HFF-Myc (cell line): Measurements from ENCODE around the gene SCAF1.
A peak's percentile ranks its signal among the peaks of the same experiment; 100 is the strongest.

Experiments used
- DNase-seq: peaks from one replicate; pipeline ENCODE4 v3.0.0-alpha.2; 2011; ENCODE audit warnings: low read depth; ENCODE audit errors: extremely low read depth
- H3K4me3 ChIP-seq: replicated peaks from 2 replicates; pipeline ENCODE4 v1.5.1; 2011; ENCODE audit warnings: low read depth, mild to moderate bottlenecking, control low read depth, low read length
- TF ChIP-seq, protein P1 (sequence below): IDR thresholded peaks from 2 replicates; pipeline ENCODE4 v1.5.1; 2012; ENCODE audit warnings: mild to moderate bottlenecking, low read depth, low read length, control low read depth; ENCODE audit errors: missing control alignments

SCAF1 gene

DNA sequence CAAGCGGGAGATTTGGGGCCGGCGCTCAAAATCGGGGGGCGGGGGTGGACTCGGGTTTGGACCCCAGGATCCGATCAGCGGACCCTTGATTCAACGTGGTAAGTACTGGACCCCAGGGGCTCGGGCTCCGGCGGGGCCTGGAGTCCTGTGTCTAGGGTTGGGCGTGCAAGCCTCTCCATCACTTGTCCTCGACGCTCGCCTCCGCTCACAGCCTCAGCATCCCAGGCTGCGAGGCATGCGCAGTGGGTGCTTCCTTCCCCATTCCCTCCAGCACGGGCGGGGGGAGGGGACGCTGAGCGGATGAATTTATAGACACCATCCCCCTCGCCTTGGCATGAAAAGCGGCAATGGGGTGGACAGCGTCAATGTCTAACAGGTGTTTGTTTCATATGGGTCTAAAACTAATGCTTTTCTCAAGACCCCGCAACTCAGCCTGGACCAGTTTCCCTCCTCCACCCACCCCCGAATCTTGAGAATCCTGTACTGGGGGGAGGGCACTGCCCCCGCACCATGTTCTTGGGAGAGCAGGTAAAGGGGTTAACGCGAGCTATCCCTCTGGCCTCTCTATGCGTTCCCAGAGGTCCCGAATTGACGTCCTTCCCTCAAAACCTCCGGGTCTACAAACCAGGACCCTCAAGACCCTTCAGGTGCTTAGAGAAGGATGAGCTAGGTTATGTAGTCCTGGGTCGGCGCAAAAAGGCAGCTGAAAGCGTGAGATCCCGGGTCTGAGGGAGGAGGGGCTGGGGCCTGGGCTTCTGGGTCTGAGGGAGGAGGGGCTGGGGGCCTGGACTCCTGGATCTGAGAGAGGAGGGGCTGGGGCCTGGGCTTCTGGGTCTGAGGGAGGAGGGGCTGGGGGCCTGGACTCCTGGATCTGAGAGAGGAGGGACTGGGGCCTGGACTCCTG is 49.5 kb downstream of the SCAF1 start:
- TF ChIP-seq, protein P1, sequence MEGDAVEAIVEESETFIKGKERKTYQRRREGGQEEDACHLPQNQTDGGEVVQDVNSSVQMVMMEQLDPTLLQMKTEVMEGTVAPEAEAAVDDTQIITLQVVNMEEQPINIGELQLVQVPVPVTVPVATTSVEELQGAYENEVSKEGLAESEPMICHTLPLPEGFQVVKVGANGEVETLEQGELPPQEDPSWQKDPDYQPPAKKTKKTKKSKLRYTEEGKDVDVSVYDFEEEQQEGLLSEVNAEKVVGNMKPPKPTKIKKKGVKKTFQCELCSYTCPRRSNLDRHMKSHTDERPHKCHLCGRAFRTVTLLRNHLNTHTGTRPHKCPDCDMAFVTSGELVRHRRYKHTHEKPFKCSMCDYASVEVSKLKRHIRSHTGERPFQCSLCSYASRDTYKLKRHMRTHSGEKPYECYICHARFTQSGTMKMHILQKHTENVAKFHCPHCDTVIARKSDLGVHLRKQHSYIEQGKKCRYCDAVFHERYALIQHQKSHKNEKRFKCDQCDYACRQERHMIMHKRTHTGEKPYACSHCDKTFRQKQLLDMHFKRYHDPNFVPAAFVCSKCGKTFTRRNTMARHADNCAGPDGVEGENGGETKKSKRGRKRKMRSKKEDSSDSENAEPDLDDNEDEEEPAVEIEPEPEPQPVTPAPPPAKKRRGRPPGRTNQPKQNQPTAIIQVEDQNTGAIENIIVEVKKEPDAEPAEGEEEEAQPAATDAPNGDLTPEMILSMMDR, result no peak
- no peak for DNase-seq
- peak overlapping the region; percentile 42 for H3K4me3 ChIP-seq

DNA sequence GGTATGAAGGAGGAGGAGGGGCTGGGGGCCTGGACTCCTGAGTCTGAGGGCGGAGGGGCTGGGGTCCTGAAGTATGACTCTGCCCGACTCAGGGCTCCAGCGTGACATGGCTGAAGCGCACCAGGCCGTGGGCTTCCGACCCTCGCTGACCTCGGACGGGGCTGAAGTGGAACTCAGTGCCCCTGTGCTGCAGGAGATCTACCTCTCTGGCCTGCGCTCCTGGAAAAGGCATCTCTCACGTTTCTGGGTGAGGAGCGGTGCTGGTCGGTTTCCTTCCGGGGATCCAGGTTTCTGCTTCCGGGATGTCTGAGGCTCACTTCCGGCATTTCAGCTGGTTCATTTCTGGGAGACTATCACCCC is 50.1 kb downstream of the SCAF1 start:
- no peak for DNase-seq
- TF ChIP-seq, protein P1, result no peak
- H3K4me3 ChIP-seq, result peak overlapping the region; percentile 42

DNA sequence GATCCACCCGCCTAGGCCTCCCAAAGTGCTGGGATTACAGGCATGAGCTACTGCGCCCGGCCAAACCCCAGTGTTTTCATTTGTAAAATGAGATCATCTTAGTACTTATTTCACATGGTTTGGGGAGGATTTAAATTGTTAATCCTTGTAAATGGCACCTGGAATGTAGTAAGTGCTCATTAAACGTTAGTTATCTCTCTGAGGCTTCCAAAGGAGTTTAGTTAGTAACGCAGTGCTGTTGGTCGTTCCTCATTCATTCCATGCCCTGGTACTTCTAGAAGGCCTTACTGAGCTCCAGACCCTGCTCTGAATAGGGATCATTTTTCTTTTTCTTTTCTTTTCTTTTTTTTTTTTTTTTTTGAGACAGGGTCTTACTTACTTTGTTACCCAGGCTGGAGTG is 54.1 kb downstream of the SCAF1 start:
- no peak overlapping the region for H3K4me3 ChIP-seq
- DNase-seq, result no peak
- TF ChIP-seq, protein P1, result no peak

DNA sequence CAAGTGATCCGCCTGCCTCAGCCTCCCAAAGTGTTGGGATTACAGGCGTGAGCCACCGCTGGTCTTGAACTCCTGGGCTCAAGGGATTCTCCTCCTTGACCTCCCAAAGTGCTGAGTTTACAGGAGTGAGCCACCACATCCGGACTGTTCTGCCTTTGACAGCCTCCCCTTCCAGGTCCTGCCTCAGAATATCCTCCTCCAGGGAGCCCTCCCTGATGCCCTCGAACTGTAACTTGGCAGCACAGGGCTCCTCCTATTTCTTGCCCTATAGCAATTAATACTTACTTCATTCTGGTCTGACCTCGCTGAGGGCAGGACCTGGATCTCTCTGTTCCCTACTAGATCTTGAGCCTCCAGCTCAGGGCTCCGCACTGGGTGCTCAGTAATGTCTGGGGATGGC is 54.9 kb downstream of the SCAF1 start:
- no peak for DNase-seq
- no peak overlapping the region for H3K4me3 ChIP-seq
- TF ChIP-seq, protein P1, result no peak

DNA sequence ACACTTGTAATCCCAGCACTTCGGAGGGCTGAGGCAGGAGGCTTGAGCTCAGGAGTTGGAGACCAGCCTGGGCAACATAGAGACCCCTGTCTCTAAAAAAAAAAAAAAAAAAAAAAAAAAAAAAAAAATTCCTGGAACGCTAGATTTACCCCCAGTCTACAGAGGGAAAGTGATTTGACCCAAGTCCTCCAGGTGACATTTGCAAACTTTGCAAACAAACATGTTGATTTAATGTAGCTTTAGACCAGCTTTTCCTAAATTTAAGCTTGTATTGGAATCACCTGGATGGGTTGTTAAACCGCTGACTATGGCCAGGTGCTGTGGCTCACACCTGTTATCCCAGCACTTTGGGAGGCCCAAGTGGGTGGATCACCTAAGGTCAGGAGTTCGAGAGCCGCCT is 57.4 kb downstream of the SCAF1 start:
- no peak for DNase-seq
- TF ChIP-seq, protein P1, result no peak
- H3K4me3 ChIP-seq, result no peak overlapping the region

DNA sequence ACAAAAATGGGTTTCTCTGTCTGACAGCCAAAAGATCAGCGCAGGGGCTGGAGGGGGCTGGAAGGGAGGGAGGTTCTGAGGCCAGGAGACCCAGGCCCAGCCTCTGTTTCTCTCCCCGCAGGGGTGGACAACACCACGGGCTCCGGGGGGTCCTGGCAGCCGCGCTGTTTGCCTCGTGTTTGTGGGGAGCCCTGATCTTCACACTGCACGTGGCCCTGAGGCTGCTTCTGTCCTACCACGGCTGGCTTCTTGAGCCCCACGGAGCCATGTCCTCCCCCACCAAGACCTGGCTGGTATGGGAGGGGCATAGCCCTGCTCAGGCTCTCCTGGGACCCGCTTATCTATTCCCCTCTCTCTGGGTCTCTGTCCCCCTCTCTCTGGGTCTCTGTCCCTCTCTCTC is 58.6 kb downstream of the SCAF1 start:
- no peak for DNase-seq
- TF ChIP-seq, protein P1, result no peak
- no peak overlapping the region for H3K4me3 ChIP-seq
